ENCODE results near the gene TMEM183A.
"Not testable (repeated sequence)": the region's sequence is repeated elsewhere in the genome, so short reads cannot be mapped to it uniquely, and the experiment has no call there.

The TMEM183A gene

DNA sequence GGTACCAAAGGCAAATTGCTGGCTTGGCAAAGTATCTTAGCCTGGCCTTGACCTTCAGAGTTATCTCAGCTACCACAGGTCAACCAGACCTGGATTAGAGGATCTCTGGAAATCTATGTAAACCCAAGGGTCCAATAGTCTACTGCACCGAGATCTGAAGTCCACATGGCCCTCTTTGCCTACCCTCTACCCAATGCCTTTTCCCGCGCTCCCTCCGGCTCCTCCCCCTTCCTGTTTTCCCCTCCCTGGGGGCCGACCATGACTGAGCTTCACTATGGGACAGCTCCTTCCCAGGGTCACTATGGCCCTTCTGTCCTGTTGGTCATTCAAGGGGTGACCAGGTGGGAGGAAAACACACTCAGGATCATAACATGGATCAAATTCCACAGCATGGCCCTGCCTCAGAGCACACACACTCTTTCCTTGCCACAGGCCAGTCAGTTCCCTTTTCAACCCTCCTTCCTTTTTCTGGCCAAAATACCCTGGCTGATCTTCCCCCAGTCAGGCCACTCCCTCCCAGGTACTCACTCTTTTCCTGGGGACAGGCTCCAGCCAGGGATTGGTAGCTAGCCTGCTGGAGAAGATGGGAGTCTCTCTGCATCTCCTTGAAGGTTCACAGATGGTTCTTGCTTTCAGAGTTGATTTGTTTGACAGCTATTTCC is 19.1 kb upstream of the TMEM183A start:
- no peak for DNase-seq

DNA sequence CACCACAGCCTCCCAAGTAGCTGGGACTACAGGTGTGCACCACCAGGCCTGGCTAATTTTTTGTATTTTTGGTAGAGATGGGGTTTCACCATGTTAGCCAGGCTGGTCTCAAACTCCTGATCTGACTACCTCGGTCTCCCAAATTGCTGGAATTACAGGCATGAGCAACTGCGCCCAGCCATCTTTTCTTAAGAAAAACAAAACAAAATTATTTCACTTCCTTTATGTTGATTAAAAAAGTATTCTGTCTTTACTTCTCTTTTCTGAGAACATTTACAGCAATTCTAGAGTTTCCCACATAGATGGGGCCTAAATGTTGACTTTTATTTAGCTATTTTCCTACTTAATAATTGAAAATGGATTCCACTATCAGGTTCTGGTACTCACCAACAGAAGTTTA is 17.3 kb upstream of the TMEM183A start:
- DNase-seq, result no peak

DNA sequence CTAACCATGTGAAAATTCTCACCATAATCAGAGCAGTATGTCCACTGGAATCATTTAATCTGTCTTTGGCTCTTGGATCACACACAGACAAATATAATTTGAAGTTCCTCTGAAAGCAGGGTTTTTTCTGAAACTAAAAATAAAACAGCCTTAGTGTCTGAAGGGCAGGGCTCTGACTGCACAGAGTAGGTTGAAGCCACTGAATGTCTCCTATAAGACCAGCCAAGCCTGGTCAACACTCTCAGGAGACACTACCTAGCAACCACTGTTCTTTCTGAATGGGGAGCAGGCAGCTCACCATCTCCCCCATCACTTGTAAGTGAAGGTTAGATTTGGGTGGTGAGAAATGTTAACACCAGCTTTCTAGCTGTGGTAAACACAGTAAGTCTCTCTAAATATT is 16.1 kb upstream of the TMEM183A start:
- DNase-seq, result no peak

DNA sequence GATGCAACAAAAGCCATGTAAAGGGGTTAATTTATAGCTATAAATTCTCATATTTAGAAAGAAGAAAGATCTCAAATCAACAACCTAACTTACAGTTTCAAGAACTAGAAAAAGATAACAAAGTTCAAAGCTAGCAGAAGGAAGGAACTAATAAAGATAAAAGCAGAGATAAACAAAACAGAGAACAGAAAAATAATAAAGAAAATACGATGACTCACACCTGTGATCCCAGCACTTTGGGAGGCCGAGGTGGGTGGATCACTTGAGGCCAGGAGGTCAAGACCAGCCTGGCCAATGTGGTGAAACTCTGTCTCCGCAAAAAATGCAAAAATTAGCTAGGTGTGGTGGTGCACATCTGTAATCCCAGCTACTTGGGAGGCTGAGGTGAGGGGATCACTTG is 12.4 kb upstream of the TMEM183A start:
- no peak for DNase-seq

DNA sequence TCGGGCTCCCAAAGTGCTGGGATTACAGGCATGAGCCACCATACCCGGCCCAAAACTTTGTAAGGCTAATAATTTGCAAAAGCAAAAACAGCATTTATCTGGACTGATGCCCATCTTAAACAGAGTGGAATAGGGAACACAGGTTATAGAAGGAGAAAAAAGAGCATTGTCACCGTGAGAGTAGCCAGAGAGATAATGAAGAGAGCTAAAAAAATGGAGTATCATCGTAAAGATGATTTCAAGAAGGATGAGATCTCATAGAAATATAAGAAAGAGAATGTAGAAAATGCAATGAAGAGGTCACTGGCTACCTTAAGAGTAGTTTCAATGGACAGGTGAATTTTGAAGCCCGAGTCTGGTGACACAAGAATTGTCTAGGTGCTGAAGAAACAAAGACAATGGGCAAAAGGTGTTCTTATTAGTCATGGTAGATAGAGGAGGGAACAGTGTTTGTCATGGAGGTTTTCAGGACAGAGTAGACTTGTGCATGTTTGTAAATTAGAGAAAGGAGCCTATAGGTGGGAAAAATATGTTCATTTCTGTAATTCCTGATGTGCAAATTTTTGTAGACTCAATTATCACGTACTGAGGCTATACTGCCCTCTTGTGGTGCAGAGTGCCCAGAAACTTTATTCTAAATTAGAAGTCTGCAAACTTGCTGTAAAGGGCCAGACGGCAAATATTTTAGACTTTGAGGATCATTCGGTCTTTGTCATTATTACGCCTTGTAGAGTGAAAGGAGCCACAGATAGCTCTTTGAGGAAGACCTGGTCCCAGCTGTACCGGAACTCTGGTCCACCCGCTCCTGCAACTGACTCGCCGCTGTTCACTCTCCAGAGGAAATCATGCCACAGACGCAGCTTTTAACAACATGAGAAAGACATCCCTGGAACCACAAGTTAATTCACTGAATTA is 8.1 kb upstream of the TMEM183A start:
- DNase-seq, result peak in 1 of 2 donors; percentile 50

DNA sequence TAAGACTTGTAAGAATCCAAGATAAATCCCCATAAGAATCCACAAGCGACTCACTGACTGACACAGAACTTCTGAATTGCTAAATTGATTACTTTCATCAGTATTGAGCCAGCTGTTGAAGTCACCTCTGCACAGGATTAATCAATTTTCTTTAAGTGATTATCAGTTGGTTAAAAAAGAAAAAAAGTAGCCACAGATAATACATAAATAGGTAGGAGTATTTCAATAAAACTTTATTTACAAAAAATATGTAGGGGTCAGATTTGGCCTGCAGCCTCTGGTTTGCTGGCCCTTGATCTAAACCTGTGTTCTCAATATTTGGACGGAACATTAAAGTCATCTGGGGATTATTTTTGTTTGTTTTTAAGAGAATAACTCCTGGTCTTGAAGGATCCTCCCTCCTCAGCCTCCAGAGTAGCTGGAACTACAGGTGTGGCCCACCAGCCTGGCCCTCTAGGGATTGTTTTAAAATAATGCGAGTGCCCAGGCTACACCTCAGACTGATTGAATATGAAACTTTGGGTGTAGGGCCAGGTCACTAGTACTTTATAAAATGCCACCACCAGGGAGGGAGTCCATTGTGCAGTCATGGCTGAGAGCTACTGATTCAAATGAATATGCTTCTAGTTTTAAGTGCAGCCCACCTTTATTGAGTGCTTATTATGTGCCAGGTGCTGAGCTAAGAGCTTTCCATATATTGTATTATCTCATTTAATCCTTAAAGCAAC is 6.8 kb upstream of the TMEM183A start:
- no peak for DNase-seq

DNA sequence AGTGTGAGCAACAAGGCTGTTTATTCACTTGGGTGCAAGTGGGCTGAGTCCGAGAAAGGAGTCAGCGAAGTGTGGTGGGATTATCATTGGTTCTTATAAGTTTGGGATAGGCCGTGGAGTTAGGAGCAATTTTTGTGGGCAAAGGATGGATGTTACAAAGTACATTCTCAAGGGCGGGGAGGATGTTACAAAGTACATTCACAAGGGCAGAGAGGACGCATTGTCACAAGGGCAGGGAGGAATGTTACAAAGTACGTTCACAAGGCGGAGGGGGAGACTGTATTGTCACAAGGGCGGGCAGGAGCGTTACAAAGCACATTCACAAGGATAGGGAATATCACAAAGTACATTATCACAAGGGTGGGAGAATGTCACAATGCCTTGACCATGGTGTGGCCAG is 5.2 kb upstream of the TMEM183A start:
- no peak for DNase-seq

DNA sequence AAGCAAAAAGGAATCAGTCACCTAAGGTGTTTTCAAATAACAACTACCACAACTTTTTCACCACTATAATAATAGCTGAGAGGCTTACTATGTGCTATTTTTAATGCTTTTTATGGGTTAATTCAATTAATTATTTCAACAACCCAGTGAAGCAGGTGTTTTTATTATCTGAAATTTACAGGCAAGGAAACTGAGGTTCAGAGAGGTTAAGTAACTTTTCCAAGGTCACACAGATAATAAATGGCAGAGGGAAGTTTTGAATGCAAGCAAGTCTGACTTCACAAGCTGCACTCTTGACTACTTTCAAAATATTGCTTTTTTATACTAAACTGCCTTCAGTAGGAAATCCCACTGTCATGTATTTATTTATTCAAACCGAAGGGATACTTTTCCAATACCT is 4.2 kb upstream of the TMEM183A start:
- no peak for DNase-seq

DNA sequence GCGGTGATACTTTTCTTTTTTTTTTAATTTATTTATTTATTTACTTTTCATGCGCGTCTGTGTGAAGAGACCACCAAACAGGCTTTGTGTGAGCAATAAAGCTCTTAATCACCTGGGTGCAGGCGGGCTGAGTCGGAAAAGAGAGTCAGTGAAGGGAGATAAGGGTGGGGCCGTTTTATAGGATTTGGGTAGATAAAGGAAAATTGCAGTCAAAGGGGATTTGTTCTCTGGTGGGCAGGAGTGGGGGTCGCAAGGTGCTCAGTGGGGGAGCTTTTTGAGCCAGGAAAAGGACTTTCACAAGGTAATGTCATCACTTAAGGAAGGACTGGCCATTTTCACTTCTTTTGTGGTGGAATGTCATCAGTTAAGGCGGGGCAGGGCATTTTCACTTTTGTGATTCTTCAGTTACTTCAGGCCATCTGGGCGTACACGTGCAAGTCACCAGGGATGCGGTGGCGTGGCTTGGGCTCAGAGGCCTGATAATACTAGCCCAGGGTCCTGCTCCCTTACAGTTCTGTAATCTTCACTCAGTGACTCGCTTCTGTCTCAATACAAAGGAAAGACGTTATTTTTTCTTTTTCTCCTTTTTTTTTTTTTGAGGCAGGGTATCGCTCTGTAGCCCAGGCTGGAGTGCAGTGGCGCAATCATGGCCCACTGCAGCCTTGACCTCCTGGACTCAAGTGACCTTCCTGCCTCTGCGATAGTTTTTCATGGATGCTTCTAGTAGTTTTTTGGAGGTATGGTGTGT is 1.6 kb upstream of the TMEM183A start:
- not testable (repeated sequence) for DNase-seq

DNA sequence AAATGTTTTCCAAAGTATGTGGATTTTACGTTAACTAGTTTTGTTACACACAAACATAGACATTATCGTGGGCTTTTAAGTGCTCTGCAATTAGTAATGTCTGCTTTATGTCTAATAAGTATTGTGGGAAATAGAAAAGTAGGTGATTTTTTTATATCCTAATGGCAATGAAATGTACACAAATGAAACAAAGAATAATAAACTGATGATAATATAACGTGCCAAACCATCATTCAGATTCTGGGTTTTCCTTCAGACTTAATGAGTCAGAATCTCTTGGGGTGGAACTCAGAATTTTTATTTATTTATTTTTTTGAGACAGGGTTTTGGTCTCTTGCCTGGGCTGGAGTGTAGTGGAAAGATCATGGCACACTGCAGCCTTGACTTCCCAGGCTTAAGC is 2.0 kb downstream of the TMEM183A start:
- DNase-seq, result no peak

DNA sequence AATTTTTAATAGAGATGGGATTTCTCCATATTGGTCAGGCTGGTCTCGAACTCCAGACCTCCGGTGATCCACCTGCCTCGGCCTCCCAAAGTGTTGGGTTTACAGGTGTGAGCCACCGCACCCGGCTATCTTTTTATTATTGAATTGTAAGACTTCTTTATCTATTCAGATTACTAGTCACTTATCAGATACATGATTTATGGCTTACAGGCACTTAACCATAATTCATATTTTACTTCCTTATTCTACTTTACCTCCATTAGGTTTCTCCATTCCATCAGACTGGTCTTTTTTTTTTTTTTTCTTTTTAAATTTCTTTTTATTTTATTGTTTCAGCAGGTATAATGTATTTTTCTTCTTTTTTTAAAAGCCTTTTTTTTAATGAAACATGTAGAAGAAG is 4.4 kb downstream of the TMEM183A start:
- DNase-seq, result no peak

DNA sequence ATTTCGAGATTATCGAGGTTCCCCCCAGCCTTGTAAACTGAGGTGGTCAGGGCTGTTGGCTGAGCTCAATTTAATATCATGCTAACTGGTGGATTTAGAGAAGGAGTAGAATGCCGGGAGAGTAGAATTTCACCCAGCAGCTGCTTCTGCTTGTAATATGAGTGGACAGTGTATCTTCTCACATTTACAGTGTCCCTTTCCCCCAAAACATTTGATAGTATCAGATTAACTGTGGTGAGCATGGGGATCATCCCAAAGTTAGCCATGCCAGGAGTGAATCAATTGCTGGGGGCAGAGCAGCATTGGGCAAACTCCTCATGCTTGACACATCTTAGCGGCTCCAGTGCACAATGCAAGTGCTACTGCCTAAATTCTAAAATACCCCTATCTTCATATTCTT is 9.9 kb downstream of the TMEM183A start:
- no peak for DNase-seq

DNA sequence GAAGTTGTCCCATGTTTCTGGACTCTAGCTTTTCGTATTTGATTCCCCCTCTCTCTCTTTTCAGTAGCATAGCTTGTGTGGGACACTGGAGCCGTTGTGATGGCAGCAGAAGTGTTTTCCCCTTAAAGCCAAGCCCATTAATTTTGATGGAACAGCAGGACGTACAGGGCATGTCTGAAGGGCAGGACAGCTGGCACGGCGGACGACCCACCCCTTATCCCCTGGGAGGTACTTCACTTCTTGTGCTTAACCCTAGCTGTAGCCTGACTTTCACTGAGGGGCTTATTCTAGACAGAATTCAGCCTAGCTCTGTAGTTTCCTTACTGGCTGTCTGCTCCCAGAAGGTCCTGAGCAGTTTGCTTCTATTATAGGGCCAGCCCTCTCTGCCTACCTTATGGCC is 10.5 kb downstream of the TMEM183A start:
- no peak for DNase-seq

DNA sequence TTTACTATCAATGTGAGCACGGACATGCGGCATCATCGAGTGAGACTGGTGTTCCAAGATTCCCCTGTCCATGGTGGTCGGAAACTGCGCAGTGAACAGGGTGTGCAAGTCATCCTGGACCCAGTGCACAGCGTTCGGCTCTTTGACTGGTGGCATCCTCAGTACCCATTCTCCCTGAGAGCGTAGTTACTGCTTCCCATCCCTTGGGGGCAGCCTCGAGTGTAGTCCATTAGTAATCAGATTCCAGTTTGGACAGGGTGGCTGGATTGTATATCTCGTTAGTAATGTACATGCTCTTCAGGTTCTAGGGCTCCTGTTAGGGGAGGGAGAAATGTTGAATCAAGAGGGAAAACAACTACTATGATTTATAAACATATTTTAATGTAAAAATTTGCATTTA is 15.7 kb downstream of the TMEM183A start:
- not testable (repeated sequence) for DNase-seq

DNA sequence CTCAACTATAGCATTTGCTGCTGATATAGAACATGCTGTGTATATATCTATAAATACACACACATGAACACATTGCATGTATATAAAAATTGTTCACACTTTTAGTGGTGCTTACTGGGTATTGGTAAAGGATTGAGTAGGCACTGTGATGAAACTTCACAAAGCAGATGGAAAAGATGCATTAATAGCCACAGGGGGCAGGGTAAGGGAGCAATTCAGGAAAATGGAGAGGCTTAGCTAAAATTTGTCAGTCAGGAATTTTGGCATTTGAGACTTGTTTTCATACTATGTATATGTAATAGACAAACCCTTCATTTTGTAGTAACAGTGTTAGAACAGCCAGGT is 18.5 kb downstream of the TMEM183A start:
- no peak for DNase-seq

DNA sequence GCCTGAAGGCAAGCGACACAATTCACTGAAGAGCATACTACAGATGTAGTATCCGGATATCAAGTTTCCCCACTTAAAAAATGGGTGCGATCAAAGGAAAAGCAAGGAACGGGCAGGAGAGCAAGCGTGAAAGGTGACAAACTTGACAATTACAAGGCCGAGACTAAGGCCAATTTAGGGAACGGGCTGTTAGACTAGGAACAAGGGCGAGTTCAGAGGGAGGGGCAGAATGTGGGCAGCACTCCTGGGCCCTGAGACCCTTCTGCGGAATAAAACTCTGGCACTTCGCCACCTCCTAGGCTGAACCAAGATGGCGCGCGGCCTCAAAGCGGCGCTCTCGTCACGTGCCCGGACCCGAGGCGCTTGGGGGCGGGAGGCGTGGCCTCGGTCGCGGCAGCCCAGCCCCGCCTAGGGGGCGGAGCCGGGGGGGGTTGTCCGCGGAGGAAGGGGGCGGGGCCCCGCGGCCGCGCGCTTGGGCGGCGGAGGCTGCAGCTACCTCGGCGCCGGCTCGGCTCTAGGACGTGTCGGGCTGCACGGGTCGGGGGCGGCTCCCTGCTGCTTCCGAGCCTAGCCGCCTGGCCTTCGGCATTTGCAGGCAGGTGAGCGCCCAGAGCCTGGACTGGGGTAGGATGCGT is 19.0 kb downstream of the TMEM183A start, which contains the start of gene PPFIA4:
Gene PPFIA4, plus strand, starts transcription at position 461 of the 635 bp plus-strand sequence. CDS start 12,518 bp downstream, outside the sequence.
- DNase-seq, result peak; percentile 58 to 71

DNA sequence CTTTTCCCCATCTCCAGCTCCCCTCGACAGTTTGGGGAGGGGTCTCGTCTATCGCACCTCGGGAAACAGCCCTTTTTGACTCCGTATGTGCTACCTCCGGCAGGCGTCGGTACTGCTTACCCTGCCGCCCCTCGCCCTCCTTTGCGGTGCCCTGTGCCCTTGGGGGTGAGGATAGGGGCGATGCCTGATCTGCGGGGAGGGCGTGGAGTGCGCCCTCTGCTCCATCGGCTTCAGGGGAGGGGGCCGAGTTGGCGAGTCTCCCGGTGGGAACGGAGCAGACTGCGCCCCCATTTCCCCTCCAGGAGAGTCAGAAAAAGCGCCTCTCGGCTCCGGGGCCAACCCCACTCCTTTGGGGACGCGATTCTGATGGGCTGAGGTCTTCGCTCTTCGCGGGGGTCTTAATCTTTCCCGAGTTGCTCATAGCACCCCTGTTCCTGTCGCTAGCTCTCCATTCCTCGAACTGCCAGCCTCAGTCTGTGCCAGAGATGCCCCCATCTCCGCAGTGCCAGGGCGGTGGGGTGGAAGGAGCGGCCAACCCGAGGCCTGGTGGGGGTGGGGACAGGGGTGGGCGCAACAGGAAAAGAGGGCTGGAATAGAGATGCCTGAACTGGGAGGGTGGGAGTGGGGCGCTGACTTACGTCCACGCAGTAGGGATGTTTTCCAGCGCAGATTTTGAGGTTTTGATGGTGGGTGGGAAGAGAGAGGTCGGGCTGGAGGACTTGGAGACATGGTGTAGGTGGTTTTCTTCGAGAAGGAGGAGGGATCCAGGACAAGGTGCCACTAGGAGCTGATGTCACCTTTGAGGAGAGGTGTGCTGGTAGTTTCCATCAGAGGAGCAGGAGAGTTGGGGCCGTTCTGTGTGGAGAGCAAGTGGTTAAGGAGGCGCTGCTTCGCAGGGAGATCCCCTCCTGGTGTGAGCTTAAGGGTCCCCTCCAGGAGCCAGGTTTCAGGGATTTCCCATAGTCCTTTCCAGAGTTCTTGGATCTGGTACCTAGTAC is 19.8 kb downstream of the TMEM183A start:
- DNase-seq, result no peak

DNA sequence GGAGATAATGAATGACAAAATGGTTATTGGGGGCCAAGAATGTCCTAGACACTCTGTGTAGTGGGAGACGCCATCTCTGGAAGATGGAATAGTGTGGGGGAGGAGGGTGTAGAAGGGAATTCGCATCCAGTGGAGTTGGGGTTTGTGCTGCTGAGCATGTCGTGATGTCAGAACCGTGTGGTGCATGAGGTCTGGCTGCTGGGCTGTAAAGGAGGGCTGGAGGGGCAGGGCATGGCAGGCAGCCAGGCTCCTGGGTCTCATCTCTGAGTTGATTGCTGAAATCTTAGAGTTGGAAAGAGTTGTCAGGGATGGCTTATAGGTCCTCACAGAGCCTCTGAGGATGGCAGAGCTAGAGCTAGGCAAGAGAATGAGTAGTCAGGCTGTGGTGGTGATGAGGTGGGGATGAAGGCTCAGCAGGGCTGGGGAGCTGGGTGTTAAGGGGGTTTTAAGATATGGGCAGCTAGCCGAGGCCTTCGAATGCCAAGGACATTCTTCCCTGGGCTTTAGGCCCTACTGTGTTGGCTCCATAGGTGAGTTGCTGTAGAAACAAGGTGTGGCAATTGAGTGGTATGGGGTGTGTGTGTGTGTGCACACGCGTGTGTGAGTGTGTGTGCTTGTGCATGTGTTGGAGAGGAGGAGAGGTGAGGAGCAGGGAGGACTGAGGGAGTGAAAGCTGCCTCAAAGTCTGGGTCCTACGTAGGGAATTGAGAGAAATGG is 21.1 kb downstream of the TMEM183A start:
- no peak for DNase-seq

DNA sequence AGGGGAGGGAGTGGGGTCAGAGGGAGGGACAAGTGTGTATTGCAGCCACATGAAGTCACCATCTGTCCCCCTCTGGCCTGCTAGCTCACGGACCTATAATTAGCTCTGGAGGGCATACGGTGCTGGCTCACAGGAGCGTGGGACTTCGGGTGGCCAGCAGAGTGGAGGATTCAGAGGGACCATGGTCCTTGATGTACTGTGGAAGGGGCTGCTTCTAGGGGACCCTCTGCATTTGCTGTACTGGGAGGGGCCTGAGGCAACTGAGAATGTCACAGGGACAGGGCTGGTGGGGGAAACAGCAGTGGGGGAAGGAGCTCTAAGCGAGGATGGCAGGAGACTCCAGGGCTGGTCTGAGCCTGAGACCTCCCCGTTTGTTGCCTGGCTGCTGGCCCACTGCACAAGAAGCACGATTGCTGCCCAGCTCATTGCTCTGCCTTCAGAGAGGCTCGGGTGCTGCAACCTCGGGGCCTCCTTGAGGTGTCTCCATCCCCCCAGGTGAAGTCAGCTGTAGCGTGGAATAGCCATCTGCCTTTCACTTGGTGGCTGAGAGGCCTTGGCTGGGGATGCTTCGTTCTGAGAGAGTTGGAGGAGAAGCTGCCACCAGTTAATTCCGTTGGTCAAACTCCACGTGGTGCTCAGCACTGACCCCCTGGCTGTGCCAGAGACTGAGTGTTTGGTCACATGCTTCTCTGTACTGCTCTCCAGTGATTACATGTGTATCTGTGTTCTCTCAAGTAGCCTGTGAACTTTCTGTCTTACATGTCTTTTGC is 21.8 kb downstream of the TMEM183A start:
- DNase-seq, result no peak

DNA sequence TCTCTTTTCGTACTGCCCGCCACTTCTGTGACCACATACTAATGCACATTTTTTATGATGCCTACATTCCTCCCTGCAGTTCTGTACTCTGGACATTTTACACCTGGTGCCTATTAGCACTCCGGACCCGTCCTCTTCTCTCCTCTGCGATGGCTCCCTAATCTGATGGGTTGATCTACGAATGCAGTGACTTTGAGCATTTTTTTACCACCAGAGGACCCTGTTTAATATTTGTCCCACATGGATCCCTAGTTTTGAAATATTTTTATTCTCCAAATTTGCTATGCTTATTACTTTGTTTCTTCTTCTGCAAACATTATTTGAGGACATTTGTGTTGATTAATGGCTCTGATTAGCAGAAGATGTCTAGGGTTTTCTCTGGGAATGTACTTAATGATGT is 24.3 kb downstream of the TMEM183A start:
- DNase-seq, result no peak
